NCI-H2227 (cell line): ENCODE measurements around the gene PUSL1.

ENCODE experiments used
- DNase-seq: peaks from one replicate; lab custom pipeline; 2025; ENCODE audit not compliant: unreplicated experiment; lab: John Stamatoyannopoulos, UW

PUSL1 gene

DNA sequence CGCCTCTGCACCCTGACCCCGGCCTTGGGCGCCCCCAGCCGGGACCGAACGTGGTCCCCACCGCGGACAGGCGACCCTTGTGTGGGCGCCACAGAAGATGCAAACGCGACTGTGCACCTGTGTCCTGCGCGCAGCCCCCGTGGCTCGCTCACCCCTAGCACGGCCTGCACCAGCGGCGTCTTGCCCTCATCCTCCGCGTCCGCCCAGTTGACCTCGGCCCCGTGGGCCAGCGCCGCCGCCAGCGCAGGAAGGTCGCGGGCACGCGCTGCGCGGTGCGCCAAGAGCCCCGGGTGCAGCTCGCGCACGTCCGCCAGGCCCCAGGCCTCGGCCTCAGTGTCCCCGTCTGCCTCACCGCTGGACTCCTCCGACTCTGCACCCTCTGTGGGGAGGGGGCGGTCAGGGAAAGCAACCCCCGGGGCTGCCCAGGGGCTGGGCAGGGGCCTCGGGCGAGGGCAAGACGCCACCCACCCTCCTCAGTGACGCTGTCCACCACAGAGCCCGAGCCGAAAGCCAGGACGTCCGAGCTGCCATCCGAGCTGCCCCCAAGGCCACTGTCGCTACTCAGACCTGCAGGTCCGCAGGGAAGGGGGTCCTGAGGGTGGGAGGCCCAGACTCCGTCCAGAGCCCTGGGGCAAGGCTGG is 14.0 kb upstream of the PUSL1 start:
- no peak for DNase-seq

DNA sequence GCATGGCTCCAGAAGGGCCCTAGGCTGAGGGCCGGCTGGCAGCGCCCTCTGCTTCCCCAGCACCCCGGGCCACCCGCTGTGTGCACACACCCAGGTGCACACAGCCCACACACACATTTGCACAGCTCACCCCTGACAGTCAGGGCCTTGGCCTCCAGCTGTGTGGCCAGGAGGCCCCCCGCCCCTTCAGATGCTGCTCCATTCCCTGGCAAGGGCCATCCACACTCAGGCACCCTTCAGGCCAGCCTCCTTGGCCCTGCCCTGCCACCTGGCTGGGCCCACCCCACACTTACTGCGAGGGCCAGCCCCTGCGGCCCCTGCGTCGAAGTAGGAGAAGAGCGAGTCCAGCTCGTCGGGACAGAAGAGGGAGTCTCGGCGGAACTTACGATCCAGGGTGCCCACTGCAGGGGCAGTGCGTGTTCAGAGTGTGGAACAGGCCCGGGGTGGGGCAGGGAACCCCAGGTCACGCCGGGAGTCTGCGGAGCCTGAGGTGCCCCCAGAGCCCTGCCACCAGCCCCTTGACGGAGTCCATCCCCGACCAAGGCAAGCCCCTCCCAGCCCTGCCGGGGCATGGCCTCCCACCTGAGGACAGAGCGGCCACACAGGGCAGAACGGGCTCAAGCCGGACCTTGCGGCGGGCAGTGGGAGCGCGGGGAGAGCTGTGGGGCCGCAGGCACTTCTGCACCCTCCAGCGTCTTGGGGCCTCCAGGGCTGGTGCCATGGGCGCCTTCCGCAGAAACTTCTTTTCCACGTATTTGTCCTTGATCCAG is 13.1 kb upstream of the PUSL1 start:
- DNase-seq: no peak

DNA sequence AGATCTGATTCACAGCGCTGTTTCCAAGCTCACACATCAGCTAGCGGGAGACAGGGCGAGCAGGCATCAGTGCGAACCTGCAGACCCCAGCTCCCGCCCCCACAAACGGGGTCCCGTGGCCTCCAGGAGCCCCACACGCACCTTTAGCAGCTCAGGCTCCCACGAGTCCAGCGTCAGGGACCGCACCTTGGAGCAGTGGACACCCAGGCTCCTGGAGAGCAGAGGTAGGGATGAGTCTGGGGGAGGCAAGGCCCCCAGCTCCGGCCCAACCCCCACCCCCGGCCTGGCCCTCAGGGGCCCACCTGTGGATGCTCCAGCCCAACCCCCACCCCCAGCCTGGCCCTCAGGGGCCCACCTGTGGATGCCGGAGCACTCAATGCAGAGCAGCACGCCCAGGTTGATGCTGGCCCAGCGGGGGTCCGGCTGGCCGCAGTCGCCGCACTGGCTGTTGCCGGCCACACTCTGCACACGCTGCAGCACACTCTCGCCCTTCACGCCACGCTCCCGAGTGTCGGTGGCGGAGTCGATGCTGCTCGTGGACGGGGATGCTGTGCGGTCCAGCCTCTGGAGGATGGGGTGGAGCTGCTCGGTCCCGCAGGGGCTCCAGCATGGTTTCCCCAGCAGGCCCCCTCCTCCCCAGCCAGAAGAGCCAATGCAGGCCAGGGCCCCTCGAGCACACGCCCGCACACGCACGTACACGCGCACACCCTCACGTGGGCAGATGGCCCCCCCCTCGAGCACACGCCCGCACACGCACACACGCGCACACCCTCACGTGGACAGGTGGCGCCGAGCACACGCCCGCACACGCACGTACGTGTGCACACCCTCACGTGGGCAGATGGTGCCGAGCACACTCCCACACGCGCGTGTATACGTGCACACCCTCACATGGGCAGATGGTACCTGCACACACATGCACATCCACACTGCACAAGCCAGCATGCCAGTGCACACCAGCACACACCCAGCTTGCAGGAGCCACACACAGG is 12.0 kb upstream of the PUSL1 start:
- DNase-seq: no peak

DNA sequence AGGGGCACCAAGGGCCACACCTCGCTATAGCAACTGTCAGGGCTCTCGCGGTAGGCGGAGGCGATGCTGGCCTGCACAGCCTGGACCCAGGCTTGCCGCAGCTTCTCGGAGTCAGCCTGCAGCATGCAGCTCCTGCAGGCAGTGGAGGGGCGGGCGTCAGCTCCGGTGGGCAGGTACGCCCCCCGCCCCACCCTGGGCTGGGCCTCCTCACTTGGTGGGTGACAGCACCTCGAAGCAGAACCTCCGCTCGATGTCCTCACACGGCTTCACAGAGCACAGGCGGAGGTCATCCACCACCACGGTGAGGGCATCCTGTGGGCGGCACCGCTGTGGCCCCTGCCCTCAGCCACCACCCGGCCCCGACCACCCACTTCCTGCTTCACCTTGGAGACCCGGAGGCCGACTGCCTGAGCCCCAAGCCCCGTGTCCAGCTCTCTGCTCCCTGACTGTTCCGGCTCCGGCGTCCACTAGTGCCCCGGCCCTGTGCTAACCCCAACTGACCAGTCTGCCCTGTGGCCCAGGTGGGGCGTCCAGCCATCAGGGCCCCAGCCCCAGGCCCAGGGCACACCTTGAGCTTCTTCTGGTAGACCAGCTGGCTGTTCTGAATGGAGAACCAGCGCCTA is 10.5 kb upstream of the PUSL1 start:
- DNase-seq: no peak

DNA sequence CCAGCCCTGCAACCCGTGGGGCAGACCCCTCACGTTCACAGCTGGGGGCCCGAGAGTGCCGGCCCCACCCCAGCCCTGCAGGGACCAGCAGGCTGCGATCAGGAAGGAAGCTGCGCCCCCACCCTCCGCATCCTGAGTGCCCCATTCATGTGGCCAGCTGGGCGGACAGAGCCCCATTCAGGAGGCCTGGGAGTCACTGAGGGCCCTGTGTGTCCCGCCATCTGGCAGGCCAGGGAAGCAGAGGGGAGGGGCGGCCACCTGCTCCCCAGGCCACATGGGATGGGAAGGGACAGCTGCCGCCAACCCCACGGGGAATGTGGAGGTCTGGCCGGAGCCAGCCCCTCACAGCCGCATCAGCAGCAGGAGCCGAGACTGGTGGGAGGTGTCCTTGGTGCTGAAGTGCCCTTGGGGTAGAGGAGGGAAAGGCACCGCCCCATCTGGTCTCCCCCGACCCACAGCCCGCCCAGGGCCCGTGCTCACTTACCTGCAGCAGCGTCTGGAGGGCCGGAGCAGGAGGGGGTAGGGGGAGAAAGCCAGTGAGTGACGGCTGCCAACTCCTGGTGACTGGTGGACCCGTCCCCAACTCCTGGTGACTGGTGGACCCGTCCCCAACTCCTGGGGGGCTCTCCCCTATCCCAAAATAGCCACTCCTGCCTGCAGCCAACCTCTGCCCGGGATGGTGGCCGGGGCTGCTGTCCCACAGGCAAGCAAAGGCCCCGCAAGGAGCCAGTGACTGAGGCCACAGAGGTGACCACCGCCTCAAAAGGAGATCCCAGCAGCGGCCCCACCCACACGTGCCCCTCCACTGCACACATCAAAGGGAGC is 9.3 kb upstream of the PUSL1 start:
- DNase-seq: peak; percentile 67

DNA sequence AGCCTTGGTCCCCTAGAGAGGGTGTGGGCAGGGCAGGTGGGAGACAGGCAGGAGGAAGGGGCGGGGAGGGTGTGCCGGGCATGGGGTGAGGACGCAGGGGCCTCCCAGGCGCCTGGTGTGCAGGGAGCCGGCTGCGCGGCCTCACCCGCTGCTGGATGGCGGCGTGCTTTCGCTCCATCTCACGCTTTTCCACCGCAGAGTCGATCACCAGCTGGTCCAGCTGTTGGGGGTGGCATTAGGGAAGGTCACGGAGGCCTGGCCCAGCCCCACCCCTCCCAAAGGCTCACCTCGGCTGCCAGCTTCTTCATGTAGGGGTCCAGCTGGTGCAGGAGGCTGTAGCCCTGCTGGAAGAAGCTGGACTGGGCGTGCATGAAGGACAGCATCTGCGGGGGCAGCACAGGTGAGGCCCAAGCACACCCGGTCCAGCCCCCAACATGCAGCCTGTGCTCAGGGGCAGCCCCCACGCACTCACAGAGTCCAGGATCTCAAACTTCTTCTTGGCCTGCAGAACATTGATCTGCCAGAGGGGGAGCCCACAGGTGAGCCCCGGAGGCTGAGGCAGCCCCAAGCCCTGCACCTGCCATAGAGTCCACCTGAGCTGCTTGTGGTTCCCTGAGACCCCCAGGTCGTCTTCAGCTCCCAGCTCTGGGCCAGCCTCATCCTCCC is 8.6 kb upstream of the PUSL1 start:
- DNase-seq: peak; percentile 42

DNA sequence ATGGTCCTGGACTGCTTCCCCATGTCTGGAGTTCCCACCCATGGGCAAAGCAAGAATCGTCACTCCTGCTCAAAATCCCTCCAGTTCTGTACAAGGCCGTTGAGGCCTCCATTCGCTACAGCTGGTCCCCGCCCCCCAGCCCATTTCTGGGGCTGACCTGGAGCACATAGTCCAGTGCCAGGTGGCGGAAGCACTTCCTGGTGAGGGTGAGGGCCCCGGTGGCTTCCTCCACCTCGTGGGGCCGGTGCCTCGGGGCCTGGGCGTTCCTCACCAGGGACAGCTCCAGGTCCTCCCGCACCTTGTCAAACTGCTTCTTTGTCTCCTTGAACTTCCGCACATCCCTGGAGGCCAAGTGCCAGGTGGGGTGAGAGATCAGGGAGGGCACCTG is 8.1 kb upstream of the PUSL1 start:
- no peak for DNase-seq

DNA sequence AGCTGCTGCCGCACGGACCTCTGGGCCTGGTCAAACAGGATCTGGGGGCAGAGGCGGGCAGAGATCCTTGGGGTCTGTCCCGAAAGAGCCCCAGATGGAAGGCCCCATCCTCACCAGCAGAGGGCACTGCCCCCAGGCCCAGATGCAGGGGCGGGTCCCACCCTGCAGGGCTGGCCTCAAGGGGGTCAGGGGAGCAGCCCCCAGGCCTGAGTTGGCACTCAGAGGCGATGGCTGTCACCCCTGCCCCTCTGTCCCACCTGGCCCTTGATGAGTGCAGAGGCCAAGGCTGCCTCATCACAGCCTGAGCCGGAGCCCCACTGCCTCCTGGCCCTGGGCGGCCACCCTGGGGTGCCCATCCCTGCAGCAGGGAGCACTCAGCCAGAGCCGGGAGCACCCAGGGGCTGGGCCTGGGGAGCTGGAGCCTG is 6.4 kb upstream of the PUSL1 start:
- DNase-seq: no peak

DNA sequence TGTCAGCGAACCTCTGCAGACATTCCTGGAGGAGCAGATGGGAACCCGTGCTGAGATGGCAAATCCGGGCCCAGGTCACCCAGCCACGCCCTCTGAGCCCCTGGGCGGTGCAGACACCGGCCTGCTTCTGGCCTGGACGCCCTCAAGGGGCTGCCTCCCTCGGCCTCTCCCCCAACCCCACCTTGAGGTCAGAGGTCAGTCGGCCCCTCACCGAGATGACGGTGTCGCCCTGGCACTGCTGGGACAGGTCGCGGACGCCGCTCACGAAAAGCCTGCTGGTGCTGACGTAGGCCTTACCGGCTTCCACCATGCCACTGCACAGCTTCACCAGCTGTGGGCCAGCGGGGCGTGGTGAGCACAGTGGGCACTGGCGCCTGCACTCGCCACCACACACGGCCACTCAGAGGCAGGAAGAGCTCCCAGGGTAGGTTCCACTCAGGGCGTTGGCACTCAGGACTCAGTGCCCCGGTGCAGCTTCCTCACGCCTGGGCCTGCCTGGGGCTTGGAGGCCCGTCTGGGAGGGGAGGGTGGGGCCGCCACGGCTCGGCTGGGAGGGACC is 5.4 kb upstream of the PUSL1 start:
- no peak for DNase-seq

DNA sequence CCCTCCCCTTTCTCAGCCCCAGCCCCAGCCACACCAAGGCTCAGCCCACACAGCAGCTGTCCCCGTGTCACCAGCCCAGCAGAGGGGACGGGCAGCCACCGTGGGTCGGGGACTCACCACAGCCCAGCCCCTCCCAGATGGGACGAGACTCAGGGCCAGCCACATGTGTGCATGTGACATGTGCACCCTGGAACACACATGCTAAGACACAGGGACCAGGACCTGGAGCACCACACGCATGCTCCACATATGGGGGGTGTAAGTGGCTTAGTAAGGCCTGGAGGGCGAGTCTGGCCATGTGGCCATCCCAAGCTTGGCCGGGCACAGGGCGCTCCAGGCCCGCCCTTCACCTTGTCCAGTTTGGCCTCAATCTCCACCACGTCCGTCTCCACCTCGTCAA is 4.7 kb upstream of the PUSL1 start:
- no peak for DNase-seq

DNA sequence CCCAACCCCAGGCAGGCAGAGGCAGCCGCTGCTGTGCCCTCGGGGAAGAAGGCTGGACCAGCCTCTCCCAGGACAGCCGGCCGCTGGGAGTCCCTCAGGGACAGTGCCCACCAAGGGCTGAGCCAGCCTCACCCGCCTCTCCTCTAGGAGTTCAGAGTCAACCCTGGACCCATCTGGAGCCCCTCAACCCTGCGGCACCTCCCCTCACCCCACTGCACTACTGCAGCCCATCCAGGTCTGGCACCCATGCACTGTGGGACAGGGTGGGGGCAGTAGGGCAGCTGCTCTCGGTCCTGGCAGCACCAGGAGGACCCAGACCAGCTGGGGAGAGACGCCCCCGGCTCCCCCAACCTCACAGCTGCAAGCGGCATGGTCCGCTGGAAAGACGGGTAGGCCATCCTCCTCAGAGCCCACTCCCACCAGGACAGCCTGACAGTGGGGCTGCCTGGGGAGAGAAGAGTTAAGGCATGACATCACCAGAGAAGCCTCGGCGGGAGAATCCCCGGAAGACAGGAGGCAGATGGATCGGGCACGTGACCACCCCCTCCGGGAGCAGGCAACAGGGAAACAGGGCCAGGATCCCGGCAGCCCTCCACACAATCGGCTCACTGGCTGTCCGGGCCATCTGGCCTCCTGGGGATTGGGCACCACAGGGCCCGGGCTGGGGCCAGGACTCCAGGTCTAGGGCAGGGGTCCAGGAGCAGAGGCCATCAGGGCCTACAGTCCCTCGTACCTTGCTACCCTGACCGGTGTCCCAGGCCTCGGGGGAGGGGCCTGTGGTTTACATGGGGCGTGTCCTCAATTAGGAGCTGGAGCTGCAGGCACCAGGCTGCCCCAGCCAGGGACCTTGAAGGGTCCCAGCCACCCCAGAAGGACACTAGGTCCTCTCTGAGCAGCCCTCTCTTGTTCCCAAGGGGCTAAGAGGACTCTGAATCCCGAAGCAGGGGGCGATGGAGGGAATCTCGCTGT is 3.8 kb upstream of the PUSL1 start:
- DNase-seq: peak; percentile 84

DNA sequence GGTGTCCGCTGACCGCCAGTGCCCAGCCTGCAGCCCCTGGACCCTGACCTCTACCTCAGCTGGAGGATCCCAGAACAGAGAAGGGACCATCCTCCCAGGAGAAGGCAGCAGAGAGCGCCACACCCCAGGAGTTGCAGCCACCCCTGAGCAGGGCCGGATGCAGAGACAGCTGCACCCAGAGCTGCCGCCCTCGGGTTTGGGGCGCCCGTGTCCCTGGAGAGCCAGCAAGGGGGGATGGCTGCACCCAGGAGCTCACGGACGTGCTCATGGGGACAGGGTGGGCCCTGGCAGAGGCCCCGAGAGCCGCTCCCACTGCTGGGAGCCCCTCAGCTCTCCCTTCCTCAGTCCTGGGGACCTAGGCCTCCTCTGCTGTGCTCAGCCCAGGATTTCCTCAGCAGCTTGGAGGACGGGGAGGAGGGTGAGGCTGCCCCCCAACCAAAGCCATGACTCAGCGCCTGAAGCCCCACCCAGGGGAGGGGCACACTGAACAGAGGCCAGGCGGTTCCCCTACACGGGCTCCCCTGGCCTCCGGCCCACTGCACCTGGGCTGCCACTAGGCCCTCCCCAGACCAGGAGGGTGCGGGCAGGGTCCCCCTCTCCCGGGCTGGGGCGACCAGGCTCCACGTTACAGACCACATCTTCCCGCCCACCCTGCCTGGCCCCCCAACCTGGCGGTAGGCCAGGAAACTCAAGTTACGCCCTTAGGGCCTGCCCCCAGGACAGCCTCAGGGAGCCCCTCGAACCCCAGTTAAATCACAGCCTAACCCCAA is 2.9 kb upstream of the PUSL1 start:
- DNase-seq: peak; percentile 71

DNA sequence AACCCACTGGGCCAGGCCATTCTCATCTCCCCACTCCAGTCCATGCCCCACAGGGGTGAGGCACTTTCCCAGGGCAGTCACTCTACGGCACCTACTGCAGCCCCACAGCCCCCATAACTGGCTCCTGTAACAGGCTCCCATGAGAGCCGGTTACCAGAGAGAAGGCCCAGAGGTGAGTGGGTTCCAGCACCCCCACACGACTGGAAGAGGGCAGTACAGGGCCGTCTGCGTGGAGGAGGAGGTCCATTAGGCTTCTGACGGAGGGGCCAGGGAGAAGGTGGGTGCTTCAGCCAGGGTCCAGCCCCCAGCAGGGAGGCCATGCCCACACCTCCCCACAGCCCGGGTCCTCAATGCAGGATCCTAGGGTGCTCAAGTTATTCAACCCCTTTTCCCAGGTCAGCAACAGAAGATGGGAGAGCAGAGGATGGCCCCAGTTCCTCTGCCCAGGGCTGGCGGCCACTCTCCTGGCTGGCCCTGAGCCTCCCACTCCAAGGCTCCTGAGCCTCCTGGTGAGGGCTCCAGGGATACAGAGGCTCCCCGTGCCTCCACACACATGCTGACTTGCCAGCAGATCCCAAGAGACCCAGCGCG is 2.2 kb upstream of the PUSL1 start:
- no peak for DNase-seq

DNA sequence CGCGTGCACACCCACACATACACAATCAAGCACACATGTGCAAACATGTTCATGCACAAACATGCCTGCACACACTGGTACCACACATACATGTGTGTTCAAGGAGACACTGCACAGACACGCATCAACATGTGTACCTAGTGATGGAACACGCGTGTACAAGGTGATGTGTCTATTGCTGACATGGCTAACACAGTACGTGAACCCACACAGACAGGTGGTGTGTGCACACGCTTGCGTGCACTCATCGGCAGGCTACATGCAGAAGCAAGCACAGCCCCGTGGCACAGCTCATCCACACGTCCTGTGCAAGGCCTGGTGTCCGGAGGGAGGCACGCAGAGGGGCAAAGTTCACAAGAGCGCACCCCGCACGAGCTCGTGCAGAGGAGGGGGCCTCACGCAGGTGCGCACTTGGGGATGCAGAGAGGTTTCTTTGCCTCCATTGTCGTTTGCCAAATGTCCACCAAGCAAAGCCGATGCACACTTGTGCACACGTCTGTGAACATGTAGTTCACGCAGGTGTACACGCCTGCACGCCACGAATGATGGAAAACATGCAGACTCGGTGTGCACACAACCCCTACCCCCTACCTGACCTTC is 1.6 kb upstream of the PUSL1 start:
- no peak for DNase-seq

DNA sequence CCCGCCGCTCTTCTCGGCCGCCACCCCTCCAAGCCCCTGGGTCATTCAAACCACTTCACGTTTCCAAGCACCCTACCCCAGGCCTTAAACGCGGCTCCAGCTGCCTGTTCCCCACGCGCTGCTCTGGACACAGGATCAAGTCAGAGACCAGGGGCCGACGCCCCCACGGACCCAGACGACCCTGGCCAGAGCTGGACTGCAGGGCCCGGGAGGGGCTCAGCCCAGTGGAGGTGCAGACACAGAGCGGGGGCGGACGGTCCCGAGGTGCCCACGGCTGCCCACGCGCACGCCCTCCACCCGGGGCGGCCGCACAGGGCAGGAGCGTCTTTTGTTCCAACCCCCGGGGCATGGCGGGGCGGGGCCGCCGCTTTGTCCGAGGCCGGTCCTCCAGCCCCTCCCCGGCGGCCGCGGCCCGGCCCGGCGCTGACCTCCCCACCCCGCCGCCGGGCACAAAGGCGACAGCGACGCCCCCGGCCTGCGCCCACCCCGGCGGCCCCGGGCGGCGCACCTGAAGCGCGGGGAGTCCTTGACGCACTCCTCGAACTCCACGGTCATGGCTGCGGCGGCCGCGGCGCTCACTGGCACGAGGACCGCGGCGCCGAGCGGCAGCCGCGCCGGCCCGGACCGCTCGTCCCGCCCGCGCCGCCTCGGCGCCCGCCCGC is 1.0 kb upstream of the PUSL1 start:
- DNase-seq: no peak

DNA sequence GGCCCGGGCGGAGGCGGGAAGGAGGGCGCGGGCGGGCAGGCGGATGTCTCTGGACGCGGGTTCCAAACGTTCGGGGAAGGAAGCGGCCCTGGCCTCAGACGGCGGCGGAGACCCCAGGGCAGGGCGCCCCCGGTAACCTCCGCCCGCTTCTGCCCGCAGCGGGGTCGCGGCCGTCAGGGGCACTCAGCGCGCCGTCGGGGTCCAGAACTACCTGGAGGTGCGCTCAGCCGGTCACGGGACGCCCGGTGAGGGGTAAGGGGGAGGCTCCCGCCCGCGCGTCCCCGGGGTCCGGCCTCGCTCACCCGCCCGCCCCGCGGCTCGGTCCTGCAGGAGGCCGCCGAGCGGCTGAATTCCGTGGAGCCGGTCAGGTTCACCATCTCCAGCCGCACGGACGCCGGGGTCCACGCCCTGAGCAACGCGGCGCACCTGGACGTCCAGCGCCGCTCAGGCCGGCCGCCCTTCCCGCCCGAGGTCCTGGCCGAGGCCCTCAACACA is 406 bp downstream of the PUSL1 start:
- no peak for DNase-seq
